CD14-positive monocyte (primary cell): Measurements from ENCODE around the gene UST. TPM values are rescaled to one million over a fixed set of nuclear protein-coding genes. Genes with fewer than 3 reads are reported as not detected.
A peak's percentile ranks its signal among the peaks of the same experiment; 100 is the strongest.

Experiments used
- DNase-seq, 3 donors: peaks; one replicate each; pipeline ENCODE4 v3.0.0-alpha.2; 2011 to 2022
- H2AFZ ChIP-seq: 2 replicates; pipeline ENCODE4 v1.6.0; 2012; ENCODE audit warnings: mild to moderate bottlenecking, low read depth, low read length, inconsistent platforms; ENCODE audit not compliant: insufficient read depth, poor library complexity, severe bottlenecking
- H3K27ac ChIP-seq, 2 donors: 1 replicate in 1 of 2; 2 replicates in 1 of 2; pipeline ENCODE4 v1.5.1; 2012 to 2013; ENCODE audit warnings: low read length in 2 of 2, control low read depth in 1 of 2, inconsistent platforms in 1 of 2, low read depth in 1 of 2, mild to moderate bottlenecking in 1 of 2
- H3K27me3 ChIP-seq, 2 donors: one replicate each; pipeline versions ENCODE4 v1.6.0 to v1.6.1; 2011 to 2013; ENCODE audit warnings: low read length in 2 of 2; ENCODE audit not compliant: control insufficient read depth in 2 of 2, insufficient read depth in 2 of 2
- H3K36me3 ChIP-seq, 2 donors: replicated peaks in 1 of 2; 1 replicate in 1 of 2; 2 replicates in 1 of 2; pipeline versions ENCODE4 v1.5.1 to v1.6.1; 2012 to 2013; ENCODE audit warnings: low read length in 2 of 2, control low read depth in 1 of 2, inconsistent platforms in 1 of 2, mild to moderate bottlenecking in 1 of 2; ENCODE audit not compliant: insufficient read depth in 2 of 2, control insufficient read depth in 1 of 2
- H3K4me1 ChIP-seq, 2 donors: 1 replicate in 1 of 2; 2 replicates in 1 of 2; pipeline versions ENCODE4 v1.5.1 to v1.6.1; 2012 to 2013; ENCODE audit warnings: low read length in 2 of 2, control low read depth in 1 of 2, inconsistent platforms in 1 of 2, mild to moderate bottlenecking in 1 of 2, moderate library complexity in 1 of 2; ENCODE audit not compliant: insufficient read depth in 2 of 2, control insufficient read depth in 1 of 2
- H3K4me2 ChIP-seq: replicated peaks from 2 replicates; pipeline ENCODE3; 2012; ENCODE audit warnings: low read length, moderate library complexity, mild to moderate bottlenecking; ENCODE audit not compliant: poor library complexity, severe bottlenecking; ENCODE audit errors: extremely low read depth
- H3K4me3 ChIP-seq, 3 experiments: fragments of 200-600 bp in 1 of 3; sonication (generic) in 1 of 3; replicated peaks in 1 of 3; 1 replicate in 2 of 3; 2 replicates in 1 of 3; pipeline ENCODE4 v1.5.1; 2011 to 2013; ENCODE audit warnings: low read length in 3 of 3, mild to moderate bottlenecking in 3 of 3, control low read depth in 2 of 3, low read depth in 2 of 3, inconsistent platforms in 1 of 3, moderate library complexity in 1 of 3
- H3K79me2 ChIP-seq: 2 replicates; pipeline ENCODE4 v1.6.0; 2012; ENCODE audit warnings: mild to moderate bottlenecking, control low read depth, inconsistent platforms, low read length, moderate library complexity; ENCODE audit not compliant: insufficient read depth
- H3K9ac ChIP-seq: 2 replicates; pipeline ENCODE4 v1.6.0; 2017; ENCODE audit warnings: low read length, mild to moderate bottlenecking; ENCODE audit not compliant: insufficient read depth, poor library complexity, severe bottlenecking
- H3K9me3 ChIP-seq, 2 donors: replicated peaks in 1 of 2; 1 replicate in 1 of 2; 2 replicates in 1 of 2; pipeline versions ENCODE4 v1.5.1 to v1.6.1; 2012 to 2013; ENCODE audit warnings: low read length in 2 of 2, control low read depth in 1 of 2; ENCODE audit not compliant: control insufficient read depth in 1 of 2, insufficient read depth in 1 of 2
- H4K20me1 ChIP-seq: 2 replicates; pipeline ENCODE4 v1.6.0; 2012; ENCODE audit warnings: mild to moderate bottlenecking, low read length, control low read depth, moderate library complexity; ENCODE audit not compliant: insufficient read depth
- H3K27ac Mint-ChIP-seq, 7 donors: one replicate each; pipeline ENCODE4 v1.8.0; 2020; ENCODE audit warnings: mild to moderate bottlenecking in 7 of 7, mixed read lengths in 7 of 7, moderate library complexity in 6 of 7, inconsistent platforms in 2 of 7
- H3K27me3 Mint-ChIP-seq, 3 donors: one replicate each; pipeline ENCODE4 v1.8.0; 2021 to 2022; ENCODE audit warnings: low read depth in 3 of 3, mild to moderate bottlenecking in 3 of 3, mixed read lengths in 3 of 3, moderate library complexity in 3 of 3, inconsistent platforms in 1 of 3
- H3K36me3 Mint-ChIP-seq, 2 donors: one replicate each; pipeline ENCODE4 v1.8.0; 2020; ENCODE audit warnings: mixed read lengths in 2 of 2, inconsistent platforms in 1 of 2, mild to moderate bottlenecking in 1 of 2
- H3K4me1 Mint-ChIP-seq: one replicate; pipeline ENCODE4 v1.8.0; 2020; ENCODE audit warnings: mild to moderate bottlenecking, mixed read lengths
- H3K4me3 Mint-ChIP-seq, 2 donors: one replicate each; pipeline ENCODE4 v1.8.0; 2020; ENCODE audit warnings: mild to moderate bottlenecking in 2 of 2, mixed read lengths in 2 of 2, moderate library complexity in 1 of 2
- H3K9me3 Mint-ChIP-seq, 7 donors: one replicate each; pipeline ENCODE4 v1.8.0; 2020 to 2022; ENCODE audit warnings: mixed read lengths in 7 of 7, mild to moderate bottlenecking in 6 of 7, moderate library complexity in 6 of 7, inconsistent platforms in 2 of 7
- WGBS: methylation state at CpG from one replicate; pipeline ENCODE4 v1.1.5; 2013; ENCODE audit warnings: missing lambda C conversion rate; ENCODE audit not compliant: insufficient coverage; 5-methylcytosine and 5-hydroxymethylcytosine counted together
- intact Hi-C, 2 donors: fragments of 100-400 bp; cut with micrococcal nuclease; formaldehyde crosslinking; loops; one replicate each; pipeline versions ENCODE4 v1.15.0 to v1.15.1; 2023
- polyA plus RNA-seq, 3 donors: library from polyadenylated mRNA; depleted of rRNA in 1 of 3; unstranded in 2 of 3; stranded (reverse) in 1 of 3; fragments of 300-500 nt in 2 of 3; fragments of >200 nt in 1 of 3; fragmentation: Illumina TruSeq in 2 of 3; gene quantifications; 1 replicate in 2 of 3; 2 replicates in 1 of 3; pipeline ENCODE4 v1.2.3, GENCODE V29; 2012 to 2021
- TF ChIP-seq, protein P1 (sequence below): fragments of 200-600 bp; IDR thresholded peaks from one replicate; pipeline ENCODE4 v1.8.0; 2022; ENCODE audit warnings: antibody characterized with exemption, mild to moderate bottlenecking

UST gene
- polyA plus RNA-seq, 3 donors = 0.33 to 0.53 (median 0.48) TPM

DNA sequence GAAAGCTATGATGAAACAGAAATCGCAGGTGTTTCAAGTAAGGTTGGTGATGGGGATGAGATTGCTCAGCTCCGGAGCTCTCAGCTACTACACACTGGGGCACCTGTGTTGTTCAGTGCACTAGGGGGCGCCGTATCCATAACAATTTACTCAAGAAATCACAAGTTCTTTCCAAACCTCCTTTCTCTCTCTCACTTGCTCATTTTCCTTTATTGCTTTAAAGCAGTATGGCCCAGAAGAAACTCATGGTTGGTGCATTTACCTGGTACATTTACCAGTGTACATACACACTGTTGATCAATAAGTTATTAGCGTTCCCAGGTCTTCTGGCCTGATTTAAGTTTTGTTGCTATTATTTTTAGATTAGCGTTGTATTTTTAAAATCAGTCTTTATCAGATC lies 335.5 kb downstream of the UST start:
- Mint-ChIP-seq H3K9me3 (no peaks in the 10 kb centered on the region), H3K4me1 (peaks cover 24% of the 10 kb centered on the region), H3K27ac (no peak overlapping the region), H3K4me3 (no peak overlapping the region), H3K36me3 (no peaks in the 10 kb centered on the region), H3K27me3 (peaks cover 0 to 1% (median 0%) of the 10 kb centered on the region in 3 donors)
- 100% methylated on average over 1 of the region's 6 CpGs for WGBS
- Histone ChIP-seq H3K9ac (no peak overlapping the region), H3K4me1 (peaks cover 12 to 20% of the 10 kb centered on the region in 2 donors), H3K9me3 (no peaks in the 10 kb centered on the region), H3K4me3 (no peak overlapping the region), H3K27me3 (no peaks in the 10 kb centered on the region), H4K20me1 (no peaks in the 10 kb centered on the region), H3K79me2 (no peaks in the 10 kb centered on the region), H3K4me2 (no peak overlapping the region), H3K36me3 (no peaks in the 10 kb centered on the region), H3K27ac (no peak overlapping the region), H2AFZ (no peak overlapping the region)
- DNase-seq = peak; percentile 53 to 68 (median 55)
- TF ChIP-seq, protein P1, sequence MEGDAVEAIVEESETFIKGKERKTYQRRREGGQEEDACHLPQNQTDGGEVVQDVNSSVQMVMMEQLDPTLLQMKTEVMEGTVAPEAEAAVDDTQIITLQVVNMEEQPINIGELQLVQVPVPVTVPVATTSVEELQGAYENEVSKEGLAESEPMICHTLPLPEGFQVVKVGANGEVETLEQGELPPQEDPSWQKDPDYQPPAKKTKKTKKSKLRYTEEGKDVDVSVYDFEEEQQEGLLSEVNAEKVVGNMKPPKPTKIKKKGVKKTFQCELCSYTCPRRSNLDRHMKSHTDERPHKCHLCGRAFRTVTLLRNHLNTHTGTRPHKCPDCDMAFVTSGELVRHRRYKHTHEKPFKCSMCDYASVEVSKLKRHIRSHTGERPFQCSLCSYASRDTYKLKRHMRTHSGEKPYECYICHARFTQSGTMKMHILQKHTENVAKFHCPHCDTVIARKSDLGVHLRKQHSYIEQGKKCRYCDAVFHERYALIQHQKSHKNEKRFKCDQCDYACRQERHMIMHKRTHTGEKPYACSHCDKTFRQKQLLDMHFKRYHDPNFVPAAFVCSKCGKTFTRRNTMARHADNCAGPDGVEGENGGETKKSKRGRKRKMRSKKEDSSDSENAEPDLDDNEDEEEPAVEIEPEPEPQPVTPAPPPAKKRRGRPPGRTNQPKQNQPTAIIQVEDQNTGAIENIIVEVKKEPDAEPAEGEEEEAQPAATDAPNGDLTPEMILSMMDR = peak; percentile 83
- intact Hi-C loops = loop anchor here (2.0 to 10.0 kb wide), 3 partner anchors 92 to 350 kb away; no protein-coding TSS in a partner anchor

DNA sequence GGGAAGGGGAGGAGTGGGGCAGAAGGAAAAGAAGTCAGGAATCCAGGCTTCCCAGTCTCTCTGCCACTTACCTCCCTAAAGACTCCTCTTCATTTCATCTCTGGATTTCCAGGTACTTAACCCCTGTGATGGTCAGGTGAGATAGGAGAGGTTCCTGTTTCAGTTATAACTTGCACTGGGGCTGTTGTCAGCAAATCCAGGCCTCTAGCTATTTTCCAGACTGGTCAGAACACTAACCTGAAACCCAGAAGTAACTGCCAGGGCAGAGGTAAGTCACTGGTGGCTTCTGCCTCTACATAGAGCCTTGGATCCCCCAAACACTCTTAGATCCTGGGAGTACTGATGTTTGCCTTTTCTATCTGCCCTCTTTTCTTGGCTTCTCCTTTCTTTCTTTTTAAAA lies 337.2 kb downstream of the UST start:
- peaks cover 24% of the 10 kb centered on the region for H3K4me1 Mint-ChIP-seq
- Histone ChIP-seq H4K20me1 (no peaks in the 10 kb centered on the region), H3K36me3 (no peaks in the 10 kb centered on the region), H3K4me1 (peaks cover 12 to 20% of the 10 kb centered on the region in 2 donors), H3K9ac (no peak overlapping the region), H3K4me3 (no peak overlapping the region), H3K4me2 (no peak overlapping the region), H3K27ac (no peak overlapping the region), H3K27me3 (no peaks in the 10 kb centered on the region), H3K79me2 (no peaks in the 10 kb centered on the region), H2AFZ (no peak overlapping the region), H3K9me3 (no peaks in the 10 kb centered on the region)
- intact Hi-C loops = loop anchor here (5.0 to 10.0 kb wide), 2 partner anchors 91 to 348 kb away; no protein-coding TSS in a partner anchor
- H3K4me3 Mint-ChIP-seq = no peak overlapping the region
- no peak overlapping the region for H3K27ac Mint-ChIP-seq
- peaks cover 0 to 2% (median 1%) of the 10 kb centered on the region in 3 donors for H3K27me3 Mint-ChIP-seq
- TF ChIP-seq, protein P1 = no peak
- H3K36me3 Mint-ChIP-seq = no peaks in the 10 kb centered on the region
- no peaks in the 10 kb centered on the region for H3K9me3 Mint-ChIP-seq
- DNase-seq = no peak
